ENCODE data around the gene ANO6.

GRCh38 chr12:45296046-45296586 is 80.2 kb downstream of the ANO6 start:
- TF ChIP-seq CTCF (IDR thresholded peaks at IDR 0.05 in 8 of 11, conservative IDR thresholded peaks at IDR 0.05 in 3 of 11) (no peak), POLR2AphosphoS5 (IDR thresholded peaks at IDR 0.05) (no peak), POLR2A (IDR thresholded peaks at IDR 0.05) (no peak)
